Activated T-helper 1 cell treated with anti-CD3 and anti-CD28 coated beads, Interleukin-2, amount 50 U/mL, for 16 hours (primary cell): ENCODE results near the gene CEP112.
"Not testable (repeated sequence)": the region's sequence is repeated elsewhere in the genome, so short reads cannot be mapped to it uniquely, and the experiment has no call there.

Source experiments
- DNase-seq, 2 donors: peaks; one replicate each; pipeline ENCODE4 v3.0.0-alpha.2; 2020; ENCODE audit warnings: low read depth in 1 of 2, low spot score in 1 of 2

CEP112 gene

DNA sequence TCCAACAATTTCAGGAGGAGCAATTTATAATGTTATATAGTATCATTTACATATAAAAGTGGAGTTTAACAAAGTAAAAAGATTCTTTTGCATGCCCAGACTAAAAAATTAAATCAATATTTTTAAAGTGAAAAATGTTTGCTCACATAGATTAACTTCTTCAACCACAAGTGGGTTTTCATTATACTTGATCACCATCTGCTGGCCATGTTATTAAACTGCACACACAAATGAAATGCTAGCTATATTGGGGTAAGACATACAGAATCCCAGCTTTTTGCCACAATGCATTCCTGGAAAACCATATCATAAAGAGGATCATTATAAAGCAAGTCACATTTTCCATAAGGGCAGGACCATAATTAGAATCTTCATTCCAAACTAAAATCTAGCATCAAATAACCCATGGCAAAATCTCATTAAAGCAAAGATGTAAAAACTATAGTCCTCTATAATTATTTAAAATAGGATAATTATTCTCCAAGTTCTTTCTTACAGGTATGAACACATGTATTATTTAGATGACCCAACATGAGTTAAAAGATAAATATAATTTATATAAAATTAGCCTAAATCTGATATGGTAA is 26.3 kb downstream of the CEP112 start:
- DNase-seq, result no peak

DNA sequence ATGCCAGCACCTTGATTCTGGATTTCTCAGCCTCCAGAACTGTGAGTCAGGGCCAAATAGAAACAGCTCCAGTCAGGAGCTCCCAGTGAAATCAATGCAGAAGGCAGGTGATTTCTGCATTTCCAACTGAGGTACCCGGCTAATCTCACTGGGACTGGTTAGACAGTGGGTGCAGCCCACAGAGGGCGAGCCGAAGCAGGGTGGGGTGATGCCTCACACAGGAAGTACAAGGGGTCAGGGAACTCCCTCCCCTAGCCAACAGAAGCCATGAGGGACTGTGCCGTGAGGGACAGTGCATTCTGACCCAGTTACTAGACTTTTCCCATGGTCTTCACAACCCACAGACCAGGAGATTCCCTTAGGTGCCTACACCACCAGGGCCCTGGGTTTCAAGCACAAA is 36.9 kb downstream of the CEP112 start:
- not testable (repeated sequence) for DNase-seq

DNA sequence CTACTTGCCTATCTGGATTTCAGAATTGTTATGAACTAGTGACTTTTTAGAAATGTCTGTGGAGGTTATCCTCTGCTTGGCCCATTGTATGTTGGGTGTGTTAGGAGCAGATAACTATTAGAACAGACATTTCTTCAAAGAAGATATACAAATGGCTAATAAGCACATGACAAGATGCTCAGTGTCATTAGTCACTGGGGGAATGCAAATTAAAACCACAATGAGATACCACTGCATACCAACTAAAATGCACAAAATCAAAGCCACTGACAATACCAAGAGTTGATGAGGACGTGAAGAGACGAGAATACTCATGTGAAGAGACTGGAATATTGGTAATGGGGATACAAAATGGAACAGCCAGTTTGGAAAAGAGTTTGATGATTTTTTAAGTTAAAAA is 39.2 kb downstream of the CEP112 start:
- no peak for DNase-seq

- no peak for DNase-seq
Observed at GRCh38 chr17:66150708-66151107, 41.2 kb downstream of the CEP112 start.

DNA sequence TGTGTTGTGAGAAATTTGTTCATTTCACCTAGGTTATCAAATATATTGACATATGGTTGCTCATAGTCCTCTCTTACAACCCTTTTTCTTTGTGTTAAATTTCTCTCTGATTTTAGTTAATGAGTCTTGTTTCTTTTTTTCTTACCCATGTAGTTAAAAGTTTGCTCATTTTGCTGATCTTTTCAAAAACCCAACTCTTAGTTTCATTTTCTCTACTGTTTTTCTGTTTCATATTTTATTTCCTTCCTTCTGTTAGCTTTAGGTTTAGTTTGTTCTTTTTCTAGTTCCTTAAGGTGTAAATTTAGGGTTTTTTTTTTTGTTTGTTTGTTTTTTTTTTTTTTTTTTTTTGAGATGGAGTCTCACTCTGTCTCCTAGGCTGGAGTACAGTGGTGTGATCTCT is 42.4 kb downstream of the CEP112 start:
- DNase-seq, result no peak

DNA sequence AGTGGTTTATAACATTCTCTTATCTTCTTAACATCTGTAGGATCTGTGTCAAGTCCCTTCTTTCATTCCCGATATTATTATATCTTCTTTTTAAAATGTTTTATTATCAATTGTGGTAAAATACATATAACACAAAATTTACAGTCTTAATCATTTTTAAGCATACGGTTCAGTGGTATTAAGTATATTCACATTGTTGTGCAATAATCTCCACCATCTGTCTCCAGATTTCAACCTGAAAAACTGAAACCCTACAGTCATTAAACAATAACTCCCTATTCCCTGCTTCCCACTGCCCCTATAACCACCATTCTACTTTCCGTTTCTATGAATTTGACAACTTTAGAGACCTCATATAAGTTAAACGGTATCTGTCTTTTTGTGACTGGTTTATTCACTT is 45.5 kb downstream of the CEP112 start:
- DNase-seq, result no peak

- no peak for DNase-seq
Observed at GRCh38 chr17:66143657-66144282, 48.2 kb downstream of the CEP112 start.

DNA sequence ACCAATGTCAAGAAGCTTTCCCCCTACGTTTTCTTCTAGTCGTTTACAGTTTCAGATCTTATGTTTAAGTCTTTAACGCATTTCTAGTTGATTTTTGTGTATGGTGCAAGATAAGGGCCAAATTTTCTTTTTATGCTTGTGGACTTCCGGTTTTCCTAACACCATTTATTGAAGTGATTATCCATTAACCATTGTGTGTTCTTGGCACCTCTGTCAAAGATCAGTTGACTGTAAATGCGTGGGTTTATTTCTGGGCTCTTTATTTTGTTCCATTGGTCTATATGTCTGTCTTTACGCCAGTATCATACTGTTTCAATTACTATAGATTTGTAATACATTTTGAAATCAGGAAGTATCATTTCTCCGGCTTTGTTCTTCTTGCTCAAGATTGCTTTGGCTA is 49.5 kb downstream of the CEP112 start:
- no peak for DNase-seq

GRCh38 chr17:66138120-66138519 is 53.8 kb downstream of the CEP112 start:
- DNase-seq, result no peak

- no peak for DNase-seq
Observed at GRCh38 chr17:66135896-66136295, 56.0 kb downstream of the CEP112 start.

DNA sequence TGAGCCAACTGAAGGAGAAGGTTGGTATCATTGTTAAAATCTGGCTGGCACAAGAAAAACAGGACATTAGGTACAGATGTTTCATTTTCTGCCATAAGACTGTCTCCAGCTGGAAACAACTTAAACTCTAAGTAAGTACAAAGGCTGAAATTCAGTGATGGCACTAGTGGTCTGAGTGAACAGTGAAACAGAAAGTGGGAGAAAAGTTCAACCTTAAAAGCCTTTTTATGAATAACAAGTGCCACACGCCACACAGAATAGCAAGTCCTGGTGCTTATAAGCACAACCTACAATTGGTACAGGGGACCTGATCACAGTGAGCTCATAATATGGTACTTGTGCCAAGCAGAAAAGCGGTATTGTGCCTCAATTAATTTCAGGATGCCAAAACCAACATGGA is 56.7 kb downstream of the CEP112 start:
- DNase-seq, result no peak

- DNase-seq, result no peak
Observed at GRCh38 chr17:66129759-66130158, 62.2 kb downstream of the CEP112 start.

DNA sequence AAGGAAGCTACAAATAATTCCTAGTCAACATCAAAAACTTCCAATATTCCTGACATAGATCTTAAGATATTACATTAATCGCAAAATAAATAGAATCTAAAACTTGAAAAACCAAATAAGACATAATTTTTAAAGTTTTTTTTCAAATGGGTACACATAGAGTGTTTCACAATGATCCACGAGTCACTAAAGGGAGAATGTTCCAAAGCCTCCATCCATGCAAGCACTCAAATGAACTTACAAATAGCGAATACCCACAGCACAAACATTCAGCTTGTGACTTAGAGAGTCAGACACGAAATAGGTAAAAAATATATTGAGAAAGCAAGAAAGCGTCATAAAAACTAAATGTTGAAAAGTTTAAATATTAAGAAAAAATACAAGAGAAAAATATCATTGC is 65.7 kb downstream of the CEP112 start:
- no peak for DNase-seq

- DNase-seq, result no peak
Observed at GRCh38 chr17:66123163-66123562, 68.8 kb downstream of the CEP112 start.

DNA sequence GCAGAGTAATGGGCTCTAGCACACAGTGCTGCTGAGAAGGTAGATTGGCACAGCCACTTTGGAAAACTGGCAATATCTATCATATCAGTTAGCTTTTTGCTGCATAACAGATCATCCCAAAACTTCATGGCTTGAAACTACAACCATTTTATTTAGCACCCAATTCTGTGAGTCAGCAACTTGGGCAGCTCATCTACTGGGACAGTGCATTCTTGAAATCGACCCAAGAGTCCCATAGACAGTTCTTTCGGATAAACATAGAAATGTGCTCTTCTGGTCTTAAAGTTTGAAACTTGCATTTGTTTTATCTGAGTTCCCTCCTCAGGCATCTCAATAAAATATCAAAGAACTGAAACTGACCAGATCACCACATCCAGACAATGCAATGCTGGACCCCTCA is 76.7 kb downstream of the CEP112 start:
- DNase-seq, result no peak

GRCh38 chr17:66114609-66115008 is 77.3 kb downstream of the CEP112 start:
- no peak for DNase-seq

DNA sequence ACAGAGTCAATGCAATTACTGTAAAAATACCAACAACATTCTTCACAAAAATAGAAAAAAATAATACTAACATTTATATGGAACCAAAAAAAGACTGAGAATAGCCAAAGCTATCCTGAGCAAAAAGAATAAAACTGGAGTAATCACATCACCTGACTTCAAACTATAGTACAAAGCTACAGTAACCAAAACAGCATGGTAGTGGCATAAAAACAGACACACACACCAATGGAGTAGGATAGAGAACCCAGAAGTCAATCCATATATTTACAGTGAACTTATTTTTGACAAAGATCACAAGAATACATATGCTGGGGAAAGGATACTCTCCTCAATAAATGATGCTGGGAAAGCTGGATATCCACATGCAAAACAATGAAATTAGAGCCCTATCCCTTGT is 84.2 kb downstream of the CEP112 start:
- DNase-seq, result no peak

DNA sequence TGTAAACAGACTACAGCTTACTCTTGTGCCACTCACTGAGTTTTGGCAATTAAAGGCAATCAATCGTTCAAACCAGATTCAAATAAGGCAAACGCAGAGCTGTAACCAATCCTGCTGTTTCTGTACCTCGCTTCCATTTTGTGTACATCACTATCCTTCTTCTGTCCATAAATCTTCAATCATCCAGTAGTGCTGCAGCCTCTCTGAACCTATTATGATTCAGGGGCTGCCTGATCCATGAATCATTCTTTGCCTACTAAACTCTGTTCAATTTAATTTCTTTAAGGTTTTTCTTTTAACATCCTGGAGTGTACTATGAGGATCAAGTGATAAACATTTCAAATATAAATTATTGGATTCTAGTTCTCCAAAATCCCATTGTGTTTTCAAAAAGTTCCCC is 93.9 kb downstream of the CEP112 start:
- DNase-seq, result no peak

DNA sequence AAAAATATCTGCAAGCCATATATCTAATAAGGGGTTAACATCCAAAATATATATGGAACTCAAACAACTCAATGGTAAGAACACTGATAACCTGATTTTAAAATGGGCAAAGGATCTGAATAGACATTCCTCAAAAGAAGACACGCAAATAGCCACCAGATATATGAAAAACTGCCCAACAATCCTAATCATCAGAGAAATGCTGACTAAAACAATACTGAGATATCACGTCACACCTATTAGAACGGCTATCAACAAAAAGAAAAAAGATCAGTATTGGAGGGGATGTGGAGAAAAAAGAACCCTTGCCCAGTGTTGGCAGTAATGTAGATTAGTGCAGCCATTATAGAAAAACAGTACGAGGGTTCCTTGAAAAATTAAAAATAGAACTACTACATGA is 97.2 kb downstream of the CEP112 start:
- no peak for DNase-seq

DNA sequence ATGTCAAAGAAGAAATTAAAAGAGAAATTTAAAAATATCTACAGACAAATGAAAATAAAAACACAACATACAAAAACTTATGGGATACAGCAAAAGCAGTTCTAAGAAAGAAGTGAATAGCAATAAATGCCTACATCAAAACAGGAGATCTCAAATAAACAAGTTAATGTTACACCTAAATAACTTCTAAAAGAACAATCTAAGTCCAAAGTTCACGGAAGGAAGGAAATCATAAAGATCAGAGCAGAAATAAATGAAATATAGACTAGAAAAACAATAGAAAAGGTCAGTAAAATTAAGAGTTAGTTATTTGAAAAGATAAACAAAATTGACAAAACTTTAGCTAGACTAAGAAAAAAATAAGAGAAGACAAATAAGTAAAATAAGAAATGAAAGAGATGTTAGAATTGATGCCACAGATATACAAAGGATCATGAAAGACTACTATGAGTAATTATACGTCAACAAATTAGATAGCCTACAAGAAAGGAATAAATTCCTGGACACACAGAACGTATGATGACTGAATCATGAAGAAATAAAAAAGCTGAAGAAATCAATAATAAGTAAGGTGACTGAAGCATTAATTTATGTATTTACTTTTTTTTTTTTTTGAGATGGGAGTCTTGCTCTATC is 100.4 kb downstream of the CEP112 start:
- no peak for DNase-seq

DNA sequence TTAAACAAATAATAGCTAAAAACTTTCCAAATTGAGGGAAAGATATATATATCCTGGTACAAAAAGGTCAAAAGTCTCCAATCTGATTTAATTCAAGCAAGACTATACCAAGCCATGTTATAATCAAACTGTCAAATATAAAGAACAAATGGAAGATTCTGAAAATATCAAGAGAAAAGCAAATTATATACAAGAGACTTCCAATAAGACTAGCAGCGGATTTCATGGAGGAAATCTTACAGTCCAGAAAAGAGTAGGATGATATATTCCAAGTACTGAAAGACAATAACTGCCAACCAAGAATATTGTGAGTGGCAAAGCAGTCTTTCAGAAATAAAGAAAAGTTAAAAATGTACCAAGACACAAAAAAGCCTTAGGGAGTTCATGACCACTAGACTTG is 102.2 kb downstream of the CEP112 start:
- DNase-seq, result no peak

- DNase-seq, result no peak
Observed at GRCh38 chr17:66088173-66088572, 103.8 kb downstream of the CEP112 start.

DNA sequence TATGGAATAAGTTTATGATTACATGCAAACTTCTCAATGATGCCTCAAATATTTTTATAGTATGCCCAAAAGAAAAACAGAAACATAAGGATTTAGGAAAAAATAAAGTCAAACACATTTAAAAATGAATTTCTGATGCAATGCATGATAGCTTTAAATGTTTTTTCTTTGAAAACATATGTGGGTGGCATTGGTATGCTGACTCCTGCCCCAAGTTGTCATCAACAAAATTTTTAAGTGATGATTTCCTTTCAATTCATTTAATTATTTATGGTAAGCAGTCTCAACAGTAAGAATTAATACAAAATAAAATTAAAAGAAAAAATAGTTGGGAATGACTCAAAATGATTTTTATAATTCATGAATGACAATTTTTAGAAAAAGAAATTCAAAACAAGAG is 104.9 kb downstream of the CEP112 start:
- no peak for DNase-seq
